Large intestine (tissue), 3 donors: ENCODE results near the gene RER1. TPM values are rescaled to one million over a fixed set of nuclear protein-coding genes. Genes with fewer than 3 reads are reported as not detected.

ENCODE experiments used
- DNase-seq, 2 donors: peaks; one replicate each; pipeline versions ENCODE4 v3.0.0 to v3.0.0-alpha.2; 2013
- H3K27ac ChIP-seq: one replicate; pipeline ENCODE4 v1.5.1; 2013; ENCODE audit warnings: low read length
- H3K27me3 ChIP-seq: 2 replicates; pipeline ENCODE4 v1.6.1; 2013; ENCODE audit warnings: low read length; ENCODE audit not compliant: control insufficient read depth, insufficient read depth
- H3K36me3 ChIP-seq: 2 replicates; pipeline ENCODE4 v1.6.1; 2013; ENCODE audit warnings: low read length; ENCODE audit not compliant: control insufficient read depth, insufficient read depth
- H3K4me1 ChIP-seq: one replicate; pipeline ENCODE4 v1.6.1; 2013; ENCODE audit warnings: low read length; ENCODE audit not compliant: control insufficient read depth, insufficient read depth
- H3K4me3 ChIP-seq: one replicate; pipeline ENCODE4 v1.5.1; 2013; ENCODE audit warnings: low read length
- H3K9me3 ChIP-seq: one replicate; pipeline ENCODE4 v1.6.1; 2013; ENCODE audit warnings: mild to moderate bottlenecking, low read depth, low read length, moderate library complexity; ENCODE audit not compliant: control insufficient read depth
- WGBS: methylation state at CpG from one replicate; pipeline ENCODE4 v1.1.5; 2013; ENCODE audit warnings: low lambda C conversion rate; ENCODE audit not compliant: insufficient coverage; 5-methylcytosine and 5-hydroxymethylcytosine counted together
- polyA plus RNA-seq: library from polyadenylated mRNA; unstranded; fragments of 120-200 nt; gene quantifications from one replicate; pipeline ENCODE4 v1.2.1, GENCODE V29; 2013

RER1 gene
- polyA plus RNA-seq, 1 donor, result 139 TPM

GRCh38 chr1:2353551-2354438, 37.8 kb upstream of the RER1 start:
- no peaks in the 10 kb centered on the region for H3K4me1 ChIP-seq
- H3K27ac ChIP-seq, result no peak overlapping the region
- 0% methylated on average over 1 of the region's 28 CpGs for WGBS
- no peaks in the 10 kb centered on the region for H3K27me3 ChIP-seq
- DNase-seq, result no peak
- H3K9me3 ChIP-seq, result no peaks in the 10 kb centered on the region
- H3K4me3 ChIP-seq, result no peak overlapping the region
- H3K36me3 ChIP-seq, result no peaks in the 10 kb centered on the region

- no peaks in the 10 kb centered on the region for H3K36me3 ChIP-seq
- no peak overlapping the region for H3K27ac ChIP-seq
- H3K4me1 ChIP-seq, result no peaks in the 10 kb centered on the region
- no peaks in the 10 kb centered on the region for H3K27me3 ChIP-seq
- H3K9me3 ChIP-seq, result no peaks in the 10 kb centered on the region
- DNase-seq, result no peak
- WGBS, result no CpG with 5 or more reads among the region's 38 CpGs
- H3K4me3 ChIP-seq, result no peak overlapping the region
Measured at GRCh38 chr1:2354511-2355372, 36.9 kb upstream of the RER1 start.

GRCh38 chr1:2355373-2356261, 36.0 kb upstream of the RER1 start:
- Histone ChIP-seq H3K27me3 (no peaks in the 10 kb centered on the region), H3K36me3 (no peaks in the 10 kb centered on the region), H3K27ac (no peak overlapping the region), H3K4me3 (no peak overlapping the region), H3K4me1 (no peaks in the 10 kb centered on the region), H3K9me3 (no peaks in the 10 kb centered on the region)
- WGBS, result no CpG with 5 or more reads among the region's 28 CpGs
- no peak for DNase-seq

GRCh38 chr1:2356401-2356800, 35.2 kb upstream of the RER1 start:
- DNase-seq, result no peak
- H3K27me3 ChIP-seq, result no peaks in the 10 kb centered on the region
- WGBS, result no CpG with 5 or more reads among the region's 15 CpGs

GRCh38 chr1:2356911-2357845, 34.5 kb upstream of the RER1 start:
- Histone ChIP-seq H3K9me3 (no peaks in the 10 kb centered on the region), H3K27ac (no peak overlapping the region), H3K4me3 (no peak overlapping the region), H3K4me1 (no peaks in the 10 kb centered on the region), H3K27me3 (no peaks in the 10 kb centered on the region), H3K36me3 (no peaks in the 10 kb centered on the region)
- DNase-seq, result no peak
- no CpG with 5 or more reads among the region's 37 CpGs for WGBS

More at GRCh38 chr1:2356401-2356800, 35.2 kb upstream of the RER1 start:
- H3K36me3 ChIP-seq, result no peaks in the 10 kb centered on the region
- no peak overlapping the region for H3K4me3 ChIP-seq
- H3K9me3 ChIP-seq, result no peaks in the 10 kb centered on the region
- no peaks in the 10 kb centered on the region for H3K4me1 ChIP-seq
- no peak overlapping the region for H3K27ac ChIP-seq

- H3K4me1 ChIP-seq, result no peaks in the 10 kb centered on the region
- H3K4me3 ChIP-seq, result no peak overlapping the region
- H3K36me3 ChIP-seq, result no peaks in the 10 kb centered on the region
- H3K27ac ChIP-seq, result no peak overlapping the region
- H3K9me3 ChIP-seq, result no peaks in the 10 kb centered on the region
- no peak for DNase-seq
- H3K27me3 ChIP-seq, result no peaks in the 10 kb centered on the region
- no CpG with 5 or more reads among the region's 13 CpGs for WGBS
Measured at GRCh38 chr1:2358072-2358471, 33.6 kb upstream of the RER1 start.

GRCh38 chr1:2358651-2359640, 32.7 kb upstream of the RER1 start:
- DNase-seq, result no peak
- Histone ChIP-seq H3K4me3 (no peak overlapping the region), H3K4me1 (no peaks in the 10 kb centered on the region), H3K27me3 (no peaks in the 10 kb centered on the region), H3K9me3 (no peaks in the 10 kb centered on the region), H3K27ac (no peak overlapping the region), H3K36me3 (no peaks in the 10 kb centered on the region)
- WGBS, result no CpG with 5 or more reads among the region's 24 CpGs

GRCh38 chr1:2360588-2361364, 30.9 kb upstream of the RER1 start:
- Histone ChIP-seq H3K27ac (no peak overlapping the region), H3K4me1 (no peaks in the 10 kb centered on the region), H3K27me3 (no peaks in the 10 kb centered on the region), H3K9me3 (no peaks in the 10 kb centered on the region), H3K36me3 (no peaks in the 10 kb centered on the region), H3K4me3 (no peak overlapping the region)
- no peak for DNase-seq
- WGBS, result no CpG with 5 or more reads among the region's 11 CpGs
